ENCODE results near the gene ADAMTS3.

The ADAMTS3 gene

GRCh38 chr4:72351521-72351920, 217.5 kb downstream of the ADAMTS3 start:
- no peak for DNase-seq (ENCODE audit: low read depth in 2 of 2)

- no peak for DNase-seq (ENCODE audit: low read depth in 2 of 2)
Observed at GRCh38 chr4:72348701-72349100, 220.3 kb downstream of the ADAMTS3 start.

GRCh38 chr4:72344418-72344817, 224.6 kb downstream of the ADAMTS3 start:
- DNase-seq (ENCODE audit: low read depth in 2 of 2): no peak

GRCh38 chr4:72341432-72341820, 227.6 kb downstream of the ADAMTS3 start:
- no peak for DNase-seq (ENCODE audit: low read depth in 2 of 2)

- no peak for DNase-seq (ENCODE audit: low read depth in 2 of 2)
Observed at GRCh38 chr4:72340803-72341431, 228.1 kb downstream of the ADAMTS3 start.

- DNase-seq (ENCODE audit: low read depth in 2 of 2): no peak
Observed at GRCh38 chr4:72338060-72338459, 231.0 kb downstream of the ADAMTS3 start.

GRCh38 chr4:72330381-72330780, 238.6 kb downstream of the ADAMTS3 start:
- no peak for DNase-seq (ENCODE audit: low read depth in 2 of 2)

GRCh38 chr4:72326692-72327632, 242.1 kb downstream of the ADAMTS3 start:
- no peak for DNase-seq (ENCODE audit: low read depth in 2 of 2)

- DNase-seq (ENCODE audit: low read depth in 2 of 2): peak; percentile 12 to 20
Observed at GRCh38 chr4:72325215-72325614, 243.8 kb downstream of the ADAMTS3 start.

- DNase-seq (ENCODE audit: low read depth in 2 of 2): no peak
Observed at GRCh38 chr4:72323227-72323626, 245.8 kb downstream of the ADAMTS3 start.

GRCh38 chr4:72320223-72320948, 248.6 kb downstream of the ADAMTS3 start:
- no peak for DNase-seq (ENCODE audit: low read depth in 2 of 2)

GRCh38 chr4:72319601-72320021, 249.4 kb downstream of the ADAMTS3 start:
- DNase-seq (ENCODE audit: low read depth in 2 of 2): peak; percentile 32 to 40

- DNase-seq (ENCODE audit: low read depth in 2 of 2): peak in 1 of 2 experiments; percentile 30
Observed at GRCh38 chr4:72318421-72319170, 250.4 kb downstream of the ADAMTS3 start.

- DNase-seq (ENCODE audit: low read depth in 2 of 2): peak; percentile 45 to 54
Observed at GRCh38 chr4:72314869-72315268, 254.2 kb downstream of the ADAMTS3 start.

- no peak for DNase-seq (ENCODE audit: low read depth in 2 of 2)
Observed at GRCh38 chr4:72313121-72313520, 255.9 kb downstream of the ADAMTS3 start.

- peak; percentile 69 to 71 for DNase-seq (ENCODE audit: low read depth in 2 of 2)
Observed at GRCh38 chr4:72312032-72312650, 256.9 kb downstream of the ADAMTS3 start.

- DNase-seq (ENCODE audit: low read depth in 2 of 2): no peak
Observed at GRCh38 chr4:72311291-72311690, 257.7 kb downstream of the ADAMTS3 start.

GRCh38 chr4:72305620-72306019, 263.4 kb downstream of the ADAMTS3 start:
- DNase-seq (ENCODE audit: low read depth in 2 of 2): no peak

- DNase-seq (ENCODE audit: low read depth in 2 of 2): no peak
Observed at GRCh38 chr4:72305080-72305479, 263.9 kb downstream of the ADAMTS3 start.

- no peak for DNase-seq (ENCODE audit: low read depth in 2 of 2)
Observed at GRCh38 chr4:72302981-72303704, 265.9 kb downstream of the ADAMTS3 start.
